ENCODE data around the gene TRAP1.

GRCh38 chr16:3625331-3625730, 92.0 kb downstream of the TRAP1 start:
- no peak for TF ChIP-seq POLR2A (IDR thresholded peaks at IDR 0.05; ENCODE audit: low read length)
- no peak for TF ChIP-seq GATA1 (IDR thresholded peaks at IDR 0.05; ENCODE audit: low read depth, low read length)

All from erythroblast (primary cell).